ENCODE measurements around the gene PCGF3.

The PCGF3 gene

DNA sequence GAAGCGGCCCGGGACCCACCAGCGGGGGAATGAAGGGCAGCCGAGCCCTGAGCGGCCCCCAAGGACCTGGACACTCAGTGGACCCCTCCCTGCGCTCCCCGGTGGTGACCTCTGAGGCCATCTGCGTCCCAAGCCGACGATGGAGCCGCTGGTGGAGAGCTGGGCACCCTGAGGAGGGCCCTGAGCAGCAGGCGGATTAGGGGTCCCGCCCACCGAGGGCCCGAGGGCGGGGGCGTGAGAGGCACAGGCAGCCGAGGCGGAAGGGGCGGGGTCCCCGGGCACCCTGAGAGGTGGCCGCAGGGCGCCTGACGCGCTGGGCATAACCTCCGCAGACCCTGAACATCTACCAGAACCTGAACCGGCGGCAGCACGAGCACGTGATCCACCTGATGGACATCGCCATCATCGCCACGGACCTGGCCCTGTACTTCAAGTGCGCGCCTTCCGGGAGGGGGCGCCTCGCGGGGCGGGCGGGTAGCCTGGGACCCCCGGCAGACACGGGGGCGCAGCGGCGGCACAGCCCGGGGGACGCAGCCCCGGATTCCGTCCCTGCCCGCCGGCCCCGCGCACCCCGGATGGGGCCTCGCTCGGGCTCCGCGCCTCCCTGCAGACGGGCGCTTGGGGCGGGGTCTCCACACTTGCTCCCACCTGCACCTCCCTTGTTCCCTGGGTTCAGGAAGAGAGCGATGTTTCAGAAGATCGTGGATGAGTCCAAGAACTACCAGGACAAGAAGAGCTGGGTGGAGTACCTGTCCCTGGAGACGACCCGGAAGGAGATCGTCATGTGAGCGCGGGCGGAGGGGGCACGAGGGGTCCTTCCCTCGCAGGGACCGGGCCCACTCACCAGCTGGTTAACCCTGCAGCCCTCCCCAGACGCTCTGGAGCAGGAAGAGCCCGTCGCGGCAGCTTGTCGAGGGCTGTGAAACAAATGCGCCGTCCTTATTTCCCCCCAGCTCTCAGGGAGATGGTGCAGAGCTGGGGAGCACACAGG is 41.9 kb upstream of the PCGF3 start:
- no peak for DNase-seq
- Histone ChIP-seq H3K18ac (ENCODE audit: low read depth in 1 of 2, low read length in 2 of 2) (peak overlapping the region in 1 of 2 experiments; percentile 37), H3K36me3 (ENCODE audit: control insufficient read depth in 1 of 2, insufficient read depth in 2 of 2, low read depth in 1 of 2, low read length in 2 of 2) (no peaks in the 10 kb centered on the region), H2BK120ac (ENCODE audit: low read depth, low read length) (no peak overlapping the region), H3K27ac (ENCODE audit: low read length, poor library complexity, severe bottlenecking) (no peak overlapping the region), H3K79me1 (replicated peaks; ENCODE audit: low read length, poor library complexity, severe bottlenecking) (no peaks in the 10 kb centered on the region), H3K9me3 (ENCODE audit: control insufficient read depth, low read length) (no peaks in the 10 kb centered on the region), H3K4ac (ENCODE audit: low read depth in 1 of 2, low read length in 2 of 2) (peak overlapping the region; percentile 37 to 54), H3K4me2 (ENCODE audit: low read length, poor library complexity, severe bottlenecking) (peak overlapping the region; percentile 51), H4K8ac (ENCODE audit: low read length) (peak overlapping the region; percentile 91), H3K4me3 (ENCODE audit: insufficient read depth in 1 of 2, low read depth in 1 of 2, low read length in 2 of 2) (peak overlapping the region in 1 of 2 experiments; percentile 52), H3K4me1 (ENCODE audit: control insufficient read depth, insufficient read depth, low read depth, low read length) (peaks cover 9% of the 10 kb centered on the region), H2BK15ac (ENCODE audit: low read depth, poor library complexity, severe bottlenecking) (peak overlapping the region; percentile 44), H4K91ac (ENCODE audit: low read length) (peak overlapping the region; percentile 52), H2AFZ (ENCODE audit: low read depth, low read length) (peak overlapping the region; percentile 69), H3K27me3 (ENCODE audit: control insufficient read depth in 1 of 2, insufficient read depth in 1 of 2, low read length in 2 of 2) (peaks cover 0 to 51% of the 10 kb centered on the region in 2 experiments), H2BK5ac (ENCODE audit: low read depth, low read length, poor library complexity, severe bottlenecking) (no peak overlapping the region), H2BK12ac (ENCODE audit: low read length in 2 of 2) (peak overlapping the region in 1 of 2 experiments; percentile 42), H3K9ac (ENCODE audit: low read length) (no peak overlapping the region), H2AK5ac (ENCODE audit: low read length, severe bottlenecking) (no peak overlapping the region), H3K23ac (ENCODE audit: low read length in 2 of 2) (no peak overlapping the region), H3K14ac (ENCODE audit: low read length in 2 of 2) (no peak overlapping the region)
- 26% methylated on average over 55 of the region's 80 CpGs for WGBS

- Histone ChIP-seq H3K79me1 (replicated peaks; ENCODE audit: low read length, poor library complexity, severe bottlenecking) (no peaks in the 10 kb centered on the region), H2AK5ac (ENCODE audit: low read length, severe bottlenecking) (no peak overlapping the region), H3K9me3 (ENCODE audit: control insufficient read depth, low read length) (no peaks in the 10 kb centered on the region), H2BK120ac (ENCODE audit: low read depth, low read length) (no peak overlapping the region), H3K36me3 (ENCODE audit: control insufficient read depth in 1 of 2, insufficient read depth in 2 of 2, low read depth in 1 of 2, low read length in 2 of 2) (no peaks in the 10 kb centered on the region), H3K4me3 (ENCODE audit: insufficient read depth in 1 of 2, low read depth in 1 of 2, low read length in 2 of 2) (no peak overlapping the region), H2BK5ac (ENCODE audit: low read depth, low read length, poor library complexity, severe bottlenecking) (no peak overlapping the region), H4K91ac (ENCODE audit: low read length) (no peak overlapping the region), H3K9ac (ENCODE audit: low read length) (no peak overlapping the region), H2BK15ac (ENCODE audit: low read depth, poor library complexity, severe bottlenecking) (no peak overlapping the region), H3K27me3 (ENCODE audit: control insufficient read depth in 1 of 2, insufficient read depth in 1 of 2, low read length in 2 of 2) (peaks cover 0 to 51% of the 10 kb centered on the region in 2 experiments), H3K4me2 (ENCODE audit: low read length, poor library complexity, severe bottlenecking) (no peak overlapping the region), H3K14ac (ENCODE audit: low read length in 2 of 2) (no peak overlapping the region), H3K4me1 (ENCODE audit: control insufficient read depth, insufficient read depth, low read depth, low read length) (peaks cover 9% of the 10 kb centered on the region), H3K27ac (ENCODE audit: low read length, poor library complexity, severe bottlenecking) (no peak overlapping the region), H3K18ac (ENCODE audit: low read depth in 1 of 2, low read length in 2 of 2) (no peak overlapping the region), H4K8ac (ENCODE audit: low read length) (no peak overlapping the region), H2AFZ (ENCODE audit: low read depth, low read length) (no peak overlapping the region), H2BK12ac (ENCODE audit: low read length in 2 of 2) (no peak overlapping the region), H3K4ac (ENCODE audit: low read depth in 1 of 2, low read length in 2 of 2) (no peak overlapping the region), H3K23ac (ENCODE audit: low read length in 2 of 2) (no peak overlapping the region)
- DNase-seq: no peak
- 98% methylated on average over 24 of the region's 24 CpGs for WGBS
Measured at GRCh38 chr4:664713-665231, 40.9 kb upstream of the PCGF3 start.

GRCh38 chr4:665381-665750 is 40.3 kb upstream of the PCGF3 start:
- H3K9me3 ChIP-seq (ENCODE audit: control insufficient read depth, low read length): no peaks in the 10 kb centered on the region
- peaks cover 0 to 51% of the 10 kb centered on the region in 2 experiments for H3K27me3 ChIP-seq (ENCODE audit: control insufficient read depth in 1 of 2, insufficient read depth in 1 of 2, low read length in 2 of 2)
- no peak overlapping the region for H3K14ac ChIP-seq (ENCODE audit: low read length in 2 of 2)
- no peak overlapping the region for H2AFZ ChIP-seq (ENCODE audit: low read depth, low read length)
- no peak overlapping the region for H3K4me3 ChIP-seq (ENCODE audit: insufficient read depth in 1 of 2, low read depth in 1 of 2, low read length in 2 of 2)
- H2BK5ac ChIP-seq (ENCODE audit: low read depth, low read length, poor library complexity, severe bottlenecking): no peak overlapping the region
- H3K9ac ChIP-seq (ENCODE audit: low read length): no peak overlapping the region
- no peak for DNase-seq
- no peak overlapping the region for H4K8ac ChIP-seq (ENCODE audit: low read length)
- no peaks in the 10 kb centered on the region for H3K79me1 ChIP-seq (replicated peaks; ENCODE audit: low read length, poor library complexity, severe bottlenecking)
- peaks cover 0 to 1% of the 10 kb centered on the region in 2 experiments for H3K36me3 ChIP-seq (ENCODE audit: control insufficient read depth in 1 of 2, insufficient read depth in 2 of 2, low read depth in 1 of 2, low read length in 2 of 2)
- H2AK5ac ChIP-seq (ENCODE audit: low read length, severe bottlenecking): no peak overlapping the region
- H2BK15ac ChIP-seq (ENCODE audit: low read depth, poor library complexity, severe bottlenecking): no peak overlapping the region
- no peak overlapping the region for H3K4ac ChIP-seq (ENCODE audit: low read depth in 1 of 2, low read length in 2 of 2)
- H2BK120ac ChIP-seq (ENCODE audit: low read depth, low read length): no peak overlapping the region
- whole genome bisulfite sequencing: 93% methylated on average over 12 of the region's 12 CpGs
- H2BK12ac ChIP-seq (ENCODE audit: low read length in 2 of 2): no peak overlapping the region
- peaks cover 9% of the 10 kb centered on the region for H3K4me1 ChIP-seq (ENCODE audit: control insufficient read depth, insufficient read depth, low read depth, low read length)
- no peak overlapping the region for H3K27ac ChIP-seq (ENCODE audit: low read length, poor library complexity, severe bottlenecking)
- H3K4me2 ChIP-seq (ENCODE audit: low read length, poor library complexity, severe bottlenecking): no peak overlapping the region
- H4K91ac ChIP-seq (ENCODE audit: low read length): no peak overlapping the region
- H3K23ac ChIP-seq (ENCODE audit: low read length in 2 of 2): no peak overlapping the region
- no peak overlapping the region for H3K18ac ChIP-seq (ENCODE audit: low read depth in 1 of 2, low read length in 2 of 2)

DNA sequence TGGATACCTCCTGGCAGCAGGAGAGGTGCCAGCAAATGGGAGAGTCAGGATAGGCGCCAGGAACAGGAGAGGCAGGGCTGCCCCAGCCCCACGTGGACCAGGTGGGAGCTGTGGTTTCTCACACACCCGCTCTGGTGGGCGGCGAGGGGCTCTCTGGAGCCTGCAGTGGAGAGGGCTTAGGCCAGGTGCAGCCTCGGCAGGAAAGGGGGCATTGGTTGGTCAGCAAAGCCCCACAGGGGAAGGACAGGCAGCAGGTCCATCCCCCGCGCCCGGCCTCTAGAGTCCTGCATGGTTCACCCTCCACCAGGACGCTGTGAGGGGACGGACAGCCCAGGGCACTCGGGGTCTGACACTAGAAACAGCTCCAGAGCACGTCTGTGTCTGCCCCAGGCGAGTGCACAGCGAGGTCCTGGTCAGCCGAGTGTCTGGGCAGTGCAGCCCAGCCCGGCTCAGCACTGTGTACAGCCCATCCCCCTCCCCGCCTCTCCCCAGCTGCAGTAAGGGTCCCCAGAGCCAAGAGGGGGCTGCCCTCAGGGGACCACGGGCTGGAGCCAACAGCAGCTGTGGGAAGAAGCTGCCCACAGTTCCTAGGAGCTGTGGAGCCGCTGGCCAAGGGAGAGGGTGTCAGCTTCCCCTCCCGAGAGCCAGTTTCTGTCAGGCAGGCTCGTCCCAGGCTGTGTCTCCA is 39.7 kb upstream of the PCGF3 start:
- Histone ChIP-seq H3K23ac (ENCODE audit: low read length in 2 of 2) (no peak overlapping the region), H2BK5ac (ENCODE audit: low read depth, low read length, poor library complexity, severe bottlenecking) (no peak overlapping the region), H2AK5ac (ENCODE audit: low read length, severe bottlenecking) (no peak overlapping the region), H3K4me1 (ENCODE audit: control insufficient read depth, insufficient read depth, low read depth, low read length) (peaks cover 9% of the 10 kb centered on the region), H2AFZ (ENCODE audit: low read depth, low read length) (no peak overlapping the region), H3K79me1 (replicated peaks; ENCODE audit: low read length, poor library complexity, severe bottlenecking) (no peaks in the 10 kb centered on the region), H3K18ac (ENCODE audit: low read depth in 1 of 2, low read length in 2 of 2) (no peak overlapping the region), H3K9ac (ENCODE audit: low read length) (no peak overlapping the region), H3K27me3 (ENCODE audit: control insufficient read depth in 1 of 2, insufficient read depth in 1 of 2, low read length in 2 of 2) (peaks cover 0 to 51% of the 10 kb centered on the region in 2 experiments), H3K27ac (ENCODE audit: low read length, poor library complexity, severe bottlenecking) (no peak overlapping the region), H2BK120ac (ENCODE audit: low read depth, low read length) (no peak overlapping the region), H2BK12ac (ENCODE audit: low read length in 2 of 2) (no peak overlapping the region), H3K4me3 (ENCODE audit: insufficient read depth in 1 of 2, low read depth in 1 of 2, low read length in 2 of 2) (no peak overlapping the region), H3K9me3 (ENCODE audit: control insufficient read depth, low read length) (no peaks in the 10 kb centered on the region), H4K8ac (ENCODE audit: low read length) (no peak overlapping the region), H3K4ac (ENCODE audit: low read depth in 1 of 2, low read length in 2 of 2) (no peak overlapping the region), H4K91ac (ENCODE audit: low read length) (no peak overlapping the region), H2BK15ac (ENCODE audit: low read depth, poor library complexity, severe bottlenecking) (no peak overlapping the region), H3K4me2 (ENCODE audit: low read length, poor library complexity, severe bottlenecking) (no peak overlapping the region), H3K14ac (ENCODE audit: low read length in 2 of 2) (no peak overlapping the region), H3K36me3 (ENCODE audit: control insufficient read depth in 1 of 2, insufficient read depth in 2 of 2, low read depth in 1 of 2, low read length in 2 of 2) (peaks cover 3 to 6% of the 10 kb centered on the region in 2 experiments)
- 76% methylated on average over 20 of the region's 22 CpGs for WGBS
- DNase-seq: no peak

All from mesenchymal stem cell (in vitro differentiated cells and primary cell).